Tibial nerve (tissue), 4 donors: Measurements from ENCODE around the gene PDRG1.

Experiments
- EP300 ChIP-seq, 2 donors: sonication (generic); formaldehyde crosslinking; IDR thresholded peaks; one replicate each; pipeline ENCODE4 v1.6.1; 2017; ENCODE audit warnings: antibody characterized with exemption in 2 of 2, mild to moderate bottlenecking in 1 of 2
- POLR2A ChIP-seq, 2 donors: fragments of 450-650 bp; IDR thresholded peaks; one replicate each; pipeline ENCODE4 v1.6.1; 2017; ENCODE audit warnings: antibody characterized with exemption in 2 of 2, mild to moderate bottlenecking in 2 of 2, moderate library complexity in 2 of 2
- TF ChIP-seq, protein P1 (sequence below), 5 experiments: fragments of 200-600 bp in 3 of 5; fragments of 450-650 bp in 2 of 5; sonication (generic) in 3 of 5; IDR thresholded peaks; one replicate each; pipeline ENCODE4 v1.5.1; 2016 to 2019; ENCODE audit warnings: antibody characterized with exemption in 5 of 5, mild to moderate bottlenecking in 3 of 5, moderate library complexity in 2 of 5

DNA sequence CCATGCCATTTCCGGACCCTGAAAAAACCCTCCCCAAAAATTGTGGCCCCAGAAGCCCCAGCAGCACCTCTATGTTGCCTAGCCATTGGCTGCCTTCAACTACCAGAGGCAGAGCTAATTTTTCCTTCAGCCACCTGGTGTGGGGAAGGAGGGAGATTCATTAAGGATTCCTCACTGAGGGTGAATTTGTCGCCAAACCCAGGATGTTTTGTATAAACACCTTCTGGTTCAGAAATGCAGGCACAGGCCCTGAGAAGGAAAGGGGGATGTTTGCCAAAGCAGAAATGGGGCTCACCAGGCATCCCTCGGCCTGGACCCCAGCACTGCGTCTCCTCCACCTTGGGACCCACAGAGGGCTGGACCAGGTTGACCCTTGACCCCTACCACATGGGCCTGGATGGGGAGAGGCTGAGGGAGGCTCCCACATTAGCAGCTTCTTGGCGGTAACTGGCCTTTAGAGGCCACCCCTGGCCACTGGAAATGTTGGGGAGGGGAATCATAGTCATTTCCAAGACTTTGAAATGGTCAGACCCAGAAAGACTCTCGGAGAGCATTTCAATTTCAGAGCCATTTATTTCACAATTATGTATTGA lies 1.8 kb upstream of the PDRG1 start:
- TF ChIP-seq, protein P1, sequence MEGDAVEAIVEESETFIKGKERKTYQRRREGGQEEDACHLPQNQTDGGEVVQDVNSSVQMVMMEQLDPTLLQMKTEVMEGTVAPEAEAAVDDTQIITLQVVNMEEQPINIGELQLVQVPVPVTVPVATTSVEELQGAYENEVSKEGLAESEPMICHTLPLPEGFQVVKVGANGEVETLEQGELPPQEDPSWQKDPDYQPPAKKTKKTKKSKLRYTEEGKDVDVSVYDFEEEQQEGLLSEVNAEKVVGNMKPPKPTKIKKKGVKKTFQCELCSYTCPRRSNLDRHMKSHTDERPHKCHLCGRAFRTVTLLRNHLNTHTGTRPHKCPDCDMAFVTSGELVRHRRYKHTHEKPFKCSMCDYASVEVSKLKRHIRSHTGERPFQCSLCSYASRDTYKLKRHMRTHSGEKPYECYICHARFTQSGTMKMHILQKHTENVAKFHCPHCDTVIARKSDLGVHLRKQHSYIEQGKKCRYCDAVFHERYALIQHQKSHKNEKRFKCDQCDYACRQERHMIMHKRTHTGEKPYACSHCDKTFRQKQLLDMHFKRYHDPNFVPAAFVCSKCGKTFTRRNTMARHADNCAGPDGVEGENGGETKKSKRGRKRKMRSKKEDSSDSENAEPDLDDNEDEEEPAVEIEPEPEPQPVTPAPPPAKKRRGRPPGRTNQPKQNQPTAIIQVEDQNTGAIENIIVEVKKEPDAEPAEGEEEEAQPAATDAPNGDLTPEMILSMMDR (IDR thresholded peaks at IDR 0.05), result no peak
- no peak for TF ChIP-seq POLR2A (IDR thresholded peaks at IDR 0.05)
- TF ChIP-seq EP300 (IDR thresholded peaks at IDR 0.05), result no peak
